ENCODE results near the gene ATP1A3. TPM values are rescaled to one million over a fixed set of nuclear protein-coding genes. Genes with fewer than 3 reads are reported as not detected.

ATP1A3 gene
- total RNA-seq, 1 experiment from 2014 or later: 4.0 TPM

DNA sequence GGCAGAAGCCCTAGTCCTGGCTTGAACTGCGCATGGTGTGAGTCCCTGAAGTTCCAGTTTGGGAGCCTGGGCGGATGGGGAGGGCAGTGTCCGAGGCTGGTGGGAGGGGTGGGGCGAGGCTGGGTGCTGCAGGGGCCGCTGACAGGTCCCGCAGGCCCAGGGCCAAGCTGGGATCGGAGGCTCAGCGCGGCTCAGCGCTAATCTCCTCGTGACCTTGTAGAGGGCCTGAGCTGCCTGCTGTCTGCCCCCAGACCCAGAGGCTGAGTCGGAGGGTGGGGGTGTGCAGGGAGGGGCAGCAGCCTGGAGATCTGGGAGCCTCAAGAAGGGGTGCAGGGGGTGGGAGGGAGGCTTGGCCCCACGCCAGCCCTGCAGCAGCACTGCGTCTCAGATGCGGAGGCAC, 3.0 kb downstream of the ATP1A3 start:
- Histone ChIP-seq H3K4me1 (ENCODE audit: insufficient read depth, low read length) (no peaks in the 10 kb centered on the region), H3K9me2 (replicated peaks; ENCODE audit: low read length) (no peaks in the 10 kb centered on the region), H3K4me2 (ENCODE audit: low read length) (no peak overlapping the region), H3K79me2 (ENCODE audit: low read length) (no peaks in the 10 kb centered on the region), H4K20me1 (ENCODE audit: low read length) (no peaks in the 10 kb centered on the region), H3K27ac (ENCODE audit: low read length) (no peak overlapping the region), H3K9me3 (ENCODE audit: low read length) (no peaks in the 10 kb centered on the region), H3K4me3 (ENCODE audit: low read length) (no peak overlapping the region), H3K36me3 (ENCODE audit: low read depth, low read length) (no peaks in the 10 kb centered on the region), H3K9ac (ENCODE audit: low read length) (no peak overlapping the region), H3K27me3 (ENCODE audit: low read length) (no peaks in the 10 kb centered on the region), H2AFZ (ENCODE audit: low read length) (no peak overlapping the region), H3F3A (ENCODE audit: low read length, unreplicated experiment) (no peaks in the 10 kb centered on the region)
- ATAC-seq: no peak
- intact Hi-C loops (cut with micrococcal nuclease): no loop called here
- no TSS peak for BruUV-seq (replicated peaks)
- ChIA-PET CTCF (no interaction called here), POLR2A (ENCODE audit: unreplicated experiment) (no interaction called here)
- DNase-seq: no peak
- TF ChIP-seq CTCF (conservative IDR thresholded peaks at IDR 0.05; ENCODE audit: low read depth, low read length) (no peak), EZH2phosphoT487 (IDR thresholded peaks at IDR 0.05; ENCODE audit: borderline replicate concordance, low read length) (no peak), EZH2 (IDR thresholded peaks at IDR 0.05; ENCODE audit: low read length, unreplicated experiment) (no peak)

DNA sequence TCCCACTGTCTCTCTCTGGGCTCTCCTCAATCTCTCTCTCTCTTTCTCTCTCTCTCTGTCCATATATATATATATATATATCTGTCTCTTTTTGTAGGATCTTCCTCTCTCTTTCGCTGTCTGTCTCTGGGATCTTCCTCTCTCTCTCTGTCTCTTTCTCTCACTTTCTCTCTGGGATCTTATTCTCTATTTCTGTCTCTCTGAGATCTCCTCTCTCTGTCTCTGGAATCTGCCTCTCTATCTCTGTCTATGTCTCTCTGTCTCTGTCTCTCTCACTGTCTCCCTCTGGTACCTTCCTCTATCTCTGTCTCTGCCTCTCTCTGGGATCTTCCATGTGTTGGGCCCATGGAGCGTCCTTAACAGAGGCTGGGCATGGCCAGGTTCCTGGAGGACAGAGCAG, 3.4 kb downstream of the ATP1A3 start:
- no peaks in the 10 kb centered on the region for H3K79me2 ChIP-seq (ENCODE audit: low read length)
- H4K20me1 ChIP-seq (ENCODE audit: low read length): no peaks in the 10 kb centered on the region
- DNase-seq (no peak), ATAC-seq (no peak)
- no peak overlapping the region for H3K4me3 ChIP-seq (ENCODE audit: low read length)
- no peaks in the 10 kb centered on the region for H3K9me2 ChIP-seq (replicated peaks; ENCODE audit: low read length)
- ChIA-PET POLR2A (ENCODE audit: unreplicated experiment) (no interaction called here), CTCF (no interaction called here)
- no peak overlapping the region for H2AFZ ChIP-seq (ENCODE audit: low read length)
- no peaks in the 10 kb centered on the region for H3K4me1 ChIP-seq (ENCODE audit: insufficient read depth, low read length)
- TF ChIP-seq EZH2 (IDR thresholded peaks at IDR 0.05; ENCODE audit: low read length, unreplicated experiment) (no peak), EZH2phosphoT487 (IDR thresholded peaks at IDR 0.05; ENCODE audit: borderline replicate concordance, low read length) (no peak), CTCF (conservative IDR thresholded peaks at IDR 0.05; ENCODE audit: low read depth, low read length) (no peak)
- no peaks in the 10 kb centered on the region for H3F3A ChIP-seq (ENCODE audit: low read length, unreplicated experiment)
- no peaks in the 10 kb centered on the region for H3K36me3 ChIP-seq (ENCODE audit: low read depth, low read length)
- no peak overlapping the region for H3K4me2 ChIP-seq (ENCODE audit: low read length)
- H3K9ac ChIP-seq (ENCODE audit: low read length): no peak overlapping the region
- intact Hi-C loops (cut with micrococcal nuclease): no loop called here
- no TSS peak for BruUV-seq (replicated peaks)
- H3K27ac ChIP-seq (ENCODE audit: low read length): no peak overlapping the region
- H3K27me3 ChIP-seq (ENCODE audit: low read length): no peaks in the 10 kb centered on the region
- no peaks in the 10 kb centered on the region for H3K9me3 ChIP-seq (ENCODE audit: low read length)

- no peaks in the 10 kb centered on the region for H3K79me2 ChIP-seq (ENCODE audit: low read length)
- no peaks in the 10 kb centered on the region for H3K27me3 ChIP-seq (ENCODE audit: low read length)
- no peaks in the 10 kb centered on the region for H3K9me2 ChIP-seq (replicated peaks; ENCODE audit: low read length)
- H3K4me3 ChIP-seq (ENCODE audit: low read length): no peak overlapping the region
- ATAC-seq (no peak), DNase-seq (no peak)
- H2AFZ ChIP-seq (ENCODE audit: low read length): no peak overlapping the region
- no peaks in the 10 kb centered on the region for H3K4me1 ChIP-seq (ENCODE audit: insufficient read depth, low read length)
- CTCF ChIA-PET: no interaction called here
- H3K27ac ChIP-seq (ENCODE audit: low read length): no peak overlapping the region
- no peaks in the 10 kb centered on the region for H3F3A ChIP-seq (ENCODE audit: low read length, unreplicated experiment)
- POLR2A ChIA-PET (ENCODE audit: unreplicated experiment): no interaction called here
- H3K36me3 ChIP-seq (ENCODE audit: low read depth, low read length): no peaks in the 10 kb centered on the region
- TF ChIP-seq CTCF (conservative IDR thresholded peaks at IDR 0.05; ENCODE audit: low read depth, low read length) (no peak), EZH2 (IDR thresholded peaks at IDR 0.05; ENCODE audit: low read length, unreplicated experiment) (no peak), EZH2phosphoT487 (IDR thresholded peaks at IDR 0.05; ENCODE audit: borderline replicate concordance, low read length) (no peak)
- H3K4me2 ChIP-seq (ENCODE audit: low read length): no peak overlapping the region
- intact Hi-C loops (cut with micrococcal nuclease): no loop called here
- no TSS peak for BruUV-seq (replicated peaks)
- H3K9me3 ChIP-seq (ENCODE audit: low read length): no peaks in the 10 kb centered on the region
- H4K20me1 ChIP-seq (ENCODE audit: low read length): no peaks in the 10 kb centered on the region
- no peak overlapping the region for H3K9ac ChIP-seq (ENCODE audit: low read length)
These were observed 4.0 kb downstream of the ATP1A3 start for GRCh38 chr19:41990028-41990427.

Data from PC-3 (cell line).